K562 (cell line): ENCODE data around the gene ICOSLG.

Experiments
- TEAD4 ChIP-seq, 2 experiments: sonication (generic) in 1 of 2; formaldehyde crosslinking in 1 of 2; IDR thresholded peaks; 2 replicates each; pipeline versions ENCODE4 v1.6.1 to v1.8.0; 2012 to 2022; ENCODE audit warnings: borderline replicate concordance in 1 of 2, inconsistent platforms in 1 of 2, low read length in 1 of 2, mild to moderate bottlenecking in 1 of 2, missing genetic modification reagents in 1 of 2
- ZNF76 ChIP-seq: fragments of 250-450 bp; sonication (Bioruptor Pico); IDR thresholded peaks from 2 replicates; pipeline ENCODE4 v1.4.0; 2020; ENCODE audit warnings: mild to moderate bottlenecking, moderate library complexity, borderline replicate concordance
- TF ChIP-seq, protein P1 (sequence below), 3 experiments: IDR thresholded peaks in 2 of 3; conservative IDR thresholded peaks in 1 of 3; 2 replicates each; pipeline ENCODE4 v1.5.1; 2011 to 2012; ENCODE audit warnings: low read length in 3 of 3, mild to moderate bottlenecking in 3 of 3, control low read depth in 2 of 3, improper control_type of control experiment in 1 of 3, inconsistent platforms in 1 of 3, low read depth in 1 of 3, mixed read lengths in 1 of 3, moderate library complexity in 1 of 3; ENCODE audit not compliant: insufficient read depth in 2 of 3

GRCh38 chr21:44253832-44254710, 13.3 kb upstream of the ICOSLG start:
- TF ChIP-seq TEAD4 (IDR thresholded peaks at IDR 0.05; ENCODE audit: low read length): no peak
- TF ChIP-seq TEAD4 (CRISPR knock-in tag; IDR thresholded peaks at IDR 0.05; ENCODE audit: borderline replicate concordance): no peak
- TF ChIP-seq, protein P1, sequence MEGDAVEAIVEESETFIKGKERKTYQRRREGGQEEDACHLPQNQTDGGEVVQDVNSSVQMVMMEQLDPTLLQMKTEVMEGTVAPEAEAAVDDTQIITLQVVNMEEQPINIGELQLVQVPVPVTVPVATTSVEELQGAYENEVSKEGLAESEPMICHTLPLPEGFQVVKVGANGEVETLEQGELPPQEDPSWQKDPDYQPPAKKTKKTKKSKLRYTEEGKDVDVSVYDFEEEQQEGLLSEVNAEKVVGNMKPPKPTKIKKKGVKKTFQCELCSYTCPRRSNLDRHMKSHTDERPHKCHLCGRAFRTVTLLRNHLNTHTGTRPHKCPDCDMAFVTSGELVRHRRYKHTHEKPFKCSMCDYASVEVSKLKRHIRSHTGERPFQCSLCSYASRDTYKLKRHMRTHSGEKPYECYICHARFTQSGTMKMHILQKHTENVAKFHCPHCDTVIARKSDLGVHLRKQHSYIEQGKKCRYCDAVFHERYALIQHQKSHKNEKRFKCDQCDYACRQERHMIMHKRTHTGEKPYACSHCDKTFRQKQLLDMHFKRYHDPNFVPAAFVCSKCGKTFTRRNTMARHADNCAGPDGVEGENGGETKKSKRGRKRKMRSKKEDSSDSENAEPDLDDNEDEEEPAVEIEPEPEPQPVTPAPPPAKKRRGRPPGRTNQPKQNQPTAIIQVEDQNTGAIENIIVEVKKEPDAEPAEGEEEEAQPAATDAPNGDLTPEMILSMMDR (IDR thresholded peaks at IDR 0.05 in 2 of 3, conservative IDR thresholded peaks at IDR 0.05 in 1 of 3; ENCODE audit: insufficient read depth in 2 of 3, low read depth in 1 of 3, low read length in 3 of 3): no peak
- no peak for TF ChIP-seq ZNF76 (CRISPR knock-in tag)
